HepG2 (cell line): ENCODE data around the gene SMYD4. TPM values are rescaled to one million over a fixed set of nuclear protein-coding genes. Genes with fewer than 3 reads are reported as not detected.
A peak's percentile ranks its signal among the peaks of the same experiment; 100 is the strongest.

ENCODE experiments used
- E2F1 ChIP-seq: sonication (generic); formaldehyde crosslinking; IDR thresholded peaks from 2 replicates; pipeline ENCODE4 v1.5.0; 2020; ENCODE audit warnings: missing genetic modification reagents
- FOXA1 ChIP-seq, 2 experiments: fragments of 450-650 bp in 1 of 2; sonication (generic) in 1 of 2; formaldehyde crosslinking in 1 of 2; IDR thresholded peaks; 2 replicates each; pipeline versions ENCODE4 v1.4.0 to v1.6.1; 2016 to 2020; ENCODE audit warnings: missing genetic modification reagents in 1 of 2
- FUBP1 ChIP-seq: sonication (generic); formaldehyde crosslinking; IDR thresholded peaks from 2 replicates; pipeline ENCODE4 v1.5.1; 2020; ENCODE audit warnings: missing genetic modification reagents, mild to moderate bottlenecking, borderline replicate concordance
- GPBP1L1 ChIP-seq: sonication (generic); formaldehyde crosslinking; IDR thresholded peaks from 2 replicates; pipeline ENCODE4 v1.5.0; 2020; ENCODE audit warnings: mild to moderate bottlenecking, missing genetic modification reagents
- HDAC1 ChIP-seq: sonication (generic); formaldehyde crosslinking; IDR thresholded peaks from 2 replicates; pipeline ENCODE4 v1.5.1; 2020; ENCODE audit warnings: mild to moderate bottlenecking, missing genetic modification reagents
- LCORL ChIP-seq, 2 experiments: fragments of 450-650 bp in 1 of 2; sonication (generic) in 1 of 2; formaldehyde crosslinking in 1 of 2; IDR thresholded peaks; 2 replicates each; pipeline versions ENCODE4 v1.5.0 to v1.6.1; 2017 to 2020; ENCODE audit warnings: antibody characterized with exemption in 1 of 2, missing genetic modification reagents in 1 of 2
- MEIS2 ChIP-seq: sonication (generic); formaldehyde crosslinking; IDR thresholded peaks from 2 replicates; pipeline ENCODE4 v1.9.0; 2021; ENCODE audit warnings: mild to moderate bottlenecking, missing genetic modification reagents
- MLX ChIP-seq: IDR thresholded peaks from 2 replicates; pipeline ENCODE4 v1.6.1; 2016
- PBX3 ChIP-seq: sonication (generic); formaldehyde crosslinking; IDR thresholded peaks from 2 replicates; pipeline ENCODE4 v1.8.1; 2023; ENCODE audit warnings: missing genetic modification reagents, inconsistent platforms, borderline replicate concordance
- PCBP2 ChIP-seq: fragments of 200-400 bp; formaldehyde crosslinking; optimal IDR thresholded peaks from 2 replicates; pipeline ENCODE3; 2018; ENCODE audit warnings: low read length, low read depth; ENCODE audit not compliant: poor library complexity, severe bottlenecking
- RFX5 ChIP-seq: IDR thresholded peaks from 2 replicates; pipeline ENCODE4 v1.6.1; 2011; ENCODE audit warnings: low read depth, low read length, improper control_type of control experiment
- RXRB ChIP-seq: IDR thresholded peaks from 2 replicates; pipeline ENCODE4 v1.6.1; 2016; ENCODE audit warnings: borderline replicate concordance, missing genetic modification reagents, missing compliant biosample characterization
- SALL1 ChIP-seq: sonication (generic); formaldehyde crosslinking; IDR thresholded peaks from 2 replicates; pipeline ENCODE4 v1.8.0; 2022; ENCODE audit warnings: mild to moderate bottlenecking, missing genetic modification reagents
- TFAP4 ChIP-seq: sonication (generic); IDR thresholded peaks from 2 replicates; pipeline ENCODE4 v1.6.1; 2016; ENCODE audit warnings: low read depth, borderline replicate concordance
- ZBTB33 ChIP-seq: sonication (generic); formaldehyde crosslinking; IDR thresholded peaks from 2 replicates; pipeline ENCODE4 v1.4.0; 2020; ENCODE audit warnings: missing genetic modification reagents
- ZKSCAN8 ChIP-seq: IDR thresholded peaks from 2 replicates; pipeline ENCODE4 v1.6.1; 2016; ENCODE audit warnings: borderline replicate concordance, missing genetic modification reagents, missing compliant biosample characterization
- ZNF230 ChIP-seq: sonication (generic); formaldehyde crosslinking; IDR thresholded peaks from 2 replicates; pipeline ENCODE4 v1.4.0; 2020; ENCODE audit warnings: mild to moderate bottlenecking, missing genetic modification reagents
- ZNF577 ChIP-seq: sonication (generic); formaldehyde crosslinking; IDR thresholded peaks from 2 replicates; pipeline ENCODE4 v1.4.0; 2020; ENCODE audit warnings: mild to moderate bottlenecking, low read depth, missing genetic modification reagents, borderline replicate concordance
- ZSCAN31 ChIP-seq: sonication (generic); formaldehyde crosslinking; IDR thresholded peaks from 2 replicates; pipeline ENCODE4 v1.5.0; 2020; ENCODE audit warnings: low read depth, mild to moderate bottlenecking, missing genetic modification reagents
- polyA plus RNA-seq, 8 experiments: library from polyadenylated mRNA; depleted of rRNA in 3 of 8; stranded (reverse) in 7 of 8; unstranded in 1 of 8; fragments of >200 nt; fragmentation: Illumina TruSeq in 4 of 8; extraction: Trizol in 4 of 8; gene quantifications; 2 replicates each; pipeline versions ENCODE4 v1.2.1 to v1.2.3, GENCODE V29; 2011 to 2016; ENCODE audit warnings: low read depth in 4 of 8, missing spikeins in 1 of 8, mixed read lengths in 1 of 8; ENCODE audit not compliant: insufficient read depth in 1 of 8
- total RNA-seq, 5 experiments: library from RNA; depleted of rRNA; stranded (reverse); fragments of >200 nt; fragmentation: Illumina TruSeq; extraction: Trizol; gene quantifications; 2 replicates each; pipeline ENCODE4 v1.2.3, GENCODE V29; 2016; ENCODE audit warnings: low read depth in 1 of 5

Gene SMYD4
- total and polyA plus RNA-seq, 2 of the 13 experiments (the other 11 are each of a cell fraction or from before 2014, with no cell fraction given) = 7.4 to 11.3 TPM

- TF ChIP-seq TFAP4 (peak; percentile 98), LCORL (IDR thresholded peaks at IDR 0.05) (no peak), LCORL (CRISPR knock-in tag; IDR thresholded peaks at IDR 0.05) (peak; percentile 85; the same call in 1 of the 2 replicates), ZKSCAN8 (CRISPR knock-in tag) (peak; percentile 57; the same call in 1 of the 2 replicates), PBX3 (no peak), RFX5 (no peak), ZBTB33 (CRISPR knock-in tag) (no peak), MLX (peak; percentile 84), FOXA1 (IDR thresholded peaks at IDR 0.05) (no peak), FOXA1 (CRISPR knock-in tag; IDR thresholded peaks at IDR 0.05) (peak; percentile 29), GPBP1L1 (CRISPR knock-in tag) (no peak), FUBP1 (CRISPR knock-in tag) (0 out of 2 replicates have a peak, but pooled peaks have one; percentile 60), MEIS2 (peak; percentile 89), SALL1 (CRISPR knock-in tag) (peak; percentile 96), PCBP2 (no peak), HDAC1 (peak; percentile 97), ZNF230 (CRISPR knock-in tag) (no peak), RXRB (CRISPR knock-in tag) (peak; percentile 86), ZSCAN31 (CRISPR knock-in tag) (0 out of 2 replicates have a peak, but pooled peaks have one; percentile 23), E2F1 (CRISPR knock-in tag) (0 out of 2 replicates have a peak, but pooled peaks have one; percentile 30), ZNF577 (CRISPR knock-in tag) (no peak)
These were observed 19.1 kb downstream of the SMYD4 start (continued) for GRCh38 chr17:1810450-1811103.
